ENCODE results near the gene GPC6. TPM values are rescaled to one million over a fixed set of nuclear protein-coding genes. Genes with fewer than 3 reads are reported as not detected.

The GPC6 gene
- total RNA-seq, 1 donor from 2014 or later, result 50.3 TPM

- peaks cover 6% of the 10 kb centered on the region for H3K4me1 Mint-ChIP-seq (ENCODE audit: low read depth)
- no peak for DNase-seq (ENCODE audit: low spot score, unreplicated experiment)
- TF ChIP-seq, protein P1, sequence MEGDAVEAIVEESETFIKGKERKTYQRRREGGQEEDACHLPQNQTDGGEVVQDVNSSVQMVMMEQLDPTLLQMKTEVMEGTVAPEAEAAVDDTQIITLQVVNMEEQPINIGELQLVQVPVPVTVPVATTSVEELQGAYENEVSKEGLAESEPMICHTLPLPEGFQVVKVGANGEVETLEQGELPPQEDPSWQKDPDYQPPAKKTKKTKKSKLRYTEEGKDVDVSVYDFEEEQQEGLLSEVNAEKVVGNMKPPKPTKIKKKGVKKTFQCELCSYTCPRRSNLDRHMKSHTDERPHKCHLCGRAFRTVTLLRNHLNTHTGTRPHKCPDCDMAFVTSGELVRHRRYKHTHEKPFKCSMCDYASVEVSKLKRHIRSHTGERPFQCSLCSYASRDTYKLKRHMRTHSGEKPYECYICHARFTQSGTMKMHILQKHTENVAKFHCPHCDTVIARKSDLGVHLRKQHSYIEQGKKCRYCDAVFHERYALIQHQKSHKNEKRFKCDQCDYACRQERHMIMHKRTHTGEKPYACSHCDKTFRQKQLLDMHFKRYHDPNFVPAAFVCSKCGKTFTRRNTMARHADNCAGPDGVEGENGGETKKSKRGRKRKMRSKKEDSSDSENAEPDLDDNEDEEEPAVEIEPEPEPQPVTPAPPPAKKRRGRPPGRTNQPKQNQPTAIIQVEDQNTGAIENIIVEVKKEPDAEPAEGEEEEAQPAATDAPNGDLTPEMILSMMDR (IDR thresholded peaks at IDR 0.05; ENCODE audit: unreplicated experiment), result no peak
- no peaks in the 10 kb centered on the region for H3K27me3 Mint-ChIP-seq
- H3K27ac Mint-ChIP-seq, result no peak overlapping the region
- H3K36me3 Mint-ChIP-seq (ENCODE audit: insufficient read depth), result no peaks in the 10 kb centered on the region
- no peak overlapping the region for H3K4me3 Mint-ChIP-seq (ENCODE audit: low read depth)
- H3K9me3 Mint-ChIP-seq (ENCODE audit: low read depth), result no peaks in the 10 kb centered on the region
Measured at GRCh38 chr13:93673885-93674284, 447.3 kb downstream of the GPC6 start.

DNA sequence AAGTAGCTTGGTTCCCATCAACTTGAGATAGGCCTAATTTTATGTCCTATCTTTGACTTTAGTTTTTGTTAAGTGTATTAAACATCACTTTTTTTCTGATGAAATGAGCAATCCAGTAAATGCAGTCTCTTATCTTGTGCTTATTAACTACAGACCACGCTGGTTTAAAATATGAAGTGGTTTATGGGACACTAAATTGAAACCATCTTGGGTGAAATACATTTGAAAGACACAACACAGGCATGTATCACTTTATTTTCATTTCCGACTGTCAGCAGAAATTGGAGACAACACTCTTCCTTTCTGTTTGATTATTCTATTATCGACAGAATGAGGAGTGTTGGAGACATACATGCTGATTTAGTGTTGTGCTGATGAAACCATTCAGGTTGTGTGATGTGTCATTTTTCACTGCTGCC, 447.7 kb downstream of the GPC6 start:
- H3K4me3 Mint-ChIP-seq (ENCODE audit: low read depth), result no peak overlapping the region
- H3K27ac Mint-ChIP-seq, result no peak overlapping the region
- H3K9me3 Mint-ChIP-seq (ENCODE audit: low read depth), result no peaks in the 10 kb centered on the region
- no peaks in the 10 kb centered on the region for H3K27me3 Mint-ChIP-seq
- peaks cover 6% of the 10 kb centered on the region for H3K4me1 Mint-ChIP-seq (ENCODE audit: low read depth)
- H3K36me3 Mint-ChIP-seq (ENCODE audit: insufficient read depth), result no peaks in the 10 kb centered on the region
- no peak for DNase-seq (ENCODE audit: low spot score, unreplicated experiment)
- TF ChIP-seq, protein P1 (IDR thresholded peaks at IDR 0.05; ENCODE audit: unreplicated experiment), result no peak

DNA sequence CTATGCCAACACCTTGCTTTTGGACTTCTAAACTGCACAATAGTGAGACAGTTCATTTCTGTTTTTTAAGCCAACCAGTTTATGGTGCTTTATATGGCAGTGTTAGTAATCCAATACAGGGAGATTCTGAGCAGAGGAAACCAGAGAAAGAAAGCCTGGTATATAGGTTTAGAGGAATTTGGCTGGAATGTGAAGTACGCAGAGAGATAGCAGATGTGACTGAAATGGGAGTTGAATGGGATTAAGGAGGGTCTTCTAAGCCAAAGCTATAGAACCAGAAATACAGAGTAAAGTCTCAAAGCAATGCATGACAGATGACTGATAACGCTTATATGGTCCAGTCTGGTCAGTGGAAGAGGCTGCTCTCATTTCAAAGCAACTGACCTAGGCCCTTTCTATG, 453.7 kb downstream of the GPC6 start:
- H3K9me3 Mint-ChIP-seq (ENCODE audit: low read depth), result no peaks in the 10 kb centered on the region
- H3K4me1 Mint-ChIP-seq (ENCODE audit: low read depth), result peaks cover 6% of the 10 kb centered on the region
- TF ChIP-seq, protein P1 (IDR thresholded peaks at IDR 0.05; ENCODE audit: unreplicated experiment), result no peak
- no peak overlapping the region for H3K4me3 Mint-ChIP-seq (ENCODE audit: low read depth)
- no peaks in the 10 kb centered on the region for H3K36me3 Mint-ChIP-seq (ENCODE audit: insufficient read depth)
- DNase-seq (ENCODE audit: low spot score, unreplicated experiment), result no peak
- no peak overlapping the region for H3K27ac Mint-ChIP-seq
- no peaks in the 10 kb centered on the region for H3K27me3 Mint-ChIP-seq

DNA sequence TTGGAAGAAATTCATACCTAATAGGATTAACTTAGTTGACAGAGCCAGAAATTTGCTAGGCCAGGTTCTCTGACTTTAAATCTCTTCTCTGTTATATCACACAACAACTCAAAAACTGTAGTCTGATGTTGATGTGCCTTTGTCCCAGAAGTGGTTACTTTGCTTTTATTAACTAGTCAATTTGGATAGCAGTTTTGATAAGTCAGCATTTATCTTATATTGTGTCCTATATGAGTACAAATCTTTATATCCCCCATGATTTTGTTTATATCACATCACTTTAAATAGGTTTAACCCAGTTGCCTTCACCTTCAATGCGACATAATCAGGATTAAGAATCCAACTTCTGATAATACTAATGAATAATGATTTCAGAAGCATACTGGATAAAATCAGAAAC, 459.3 kb downstream of the GPC6 start:
- TF ChIP-seq, protein P1 (IDR thresholded peaks at IDR 0.05; ENCODE audit: unreplicated experiment), result no peak
- no peak overlapping the region for H3K4me3 Mint-ChIP-seq (ENCODE audit: low read depth)
- no peak overlapping the region for H3K27ac Mint-ChIP-seq
- H3K4me1 Mint-ChIP-seq (ENCODE audit: low read depth), result peaks cover 2% of the 10 kb centered on the region
- H3K27me3 Mint-ChIP-seq, result no peaks in the 10 kb centered on the region
- H3K36me3 Mint-ChIP-seq (ENCODE audit: insufficient read depth), result no peaks in the 10 kb centered on the region
- no peaks in the 10 kb centered on the region for H3K9me3 Mint-ChIP-seq (ENCODE audit: low read depth)
- no peak for DNase-seq (ENCODE audit: low spot score, unreplicated experiment)

DNA sequence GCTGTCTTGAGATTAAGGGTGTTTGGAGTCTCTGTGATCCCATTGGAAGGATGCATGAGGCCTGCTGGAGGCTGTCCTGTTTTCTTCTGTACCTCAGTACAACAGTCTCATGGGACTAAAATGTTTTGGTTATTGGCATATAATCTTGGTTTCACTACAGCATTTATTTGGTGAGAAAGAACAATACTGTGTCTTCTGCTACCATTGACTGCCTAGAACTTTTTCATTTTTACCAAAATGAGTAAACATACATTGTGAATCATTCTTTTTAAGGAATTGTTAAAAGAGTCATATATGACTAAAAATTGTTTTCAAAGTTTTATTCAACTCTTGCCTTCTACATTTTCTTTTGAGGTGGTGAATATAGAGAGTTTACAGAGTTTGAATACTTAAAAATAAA, 459.8 kb downstream of the GPC6 start:
- TF ChIP-seq, protein P1 (IDR thresholded peaks at IDR 0.05; ENCODE audit: unreplicated experiment), result no peak
- Mint-ChIP-seq H3K4me1 (ENCODE audit: low read depth) (peaks cover 2% of the 10 kb centered on the region), H3K4me3 (ENCODE audit: low read depth) (no peak overlapping the region)

More for the DNA sequence above, 459.8 kb downstream of the GPC6 start:
- Mint-ChIP-seq H3K36me3 (ENCODE audit: insufficient read depth) (no peaks in the 10 kb centered on the region), H3K27me3 (no peaks in the 10 kb centered on the region), H3K9me3 (ENCODE audit: low read depth) (no peaks in the 10 kb centered on the region), H3K27ac (no peak overlapping the region)
- DNase-seq (ENCODE audit: low spot score, unreplicated experiment), result no peak

All from progenitor cell of endocrine pancreas (in vitro differentiated cells).